Natural killer cell (primary cell): Measurements from ENCODE around the gene MCAT. TPM values are rescaled to one million over a fixed set of nuclear protein-coding genes. Genes with fewer than 3 reads are reported as not detected.

Source experiments
- ATAC-seq, 3 donors: fragments of 150-1000 bp in 2 of 3; fragments of 200-7000 bp in 1 of 3; cut with Tn5 transposase; 1 replicate in 1 of 3; 2 replicates in 2 of 3; pipeline ENCODE4 v1.10.0; 2021; ENCODE audit warnings: mild to moderate bottlenecking in 2 of 3, moderate library complexity in 2 of 3
- DNase-seq, 2 donors: peaks; one replicate each; pipeline versions ENCODE4 v3.0.0 to v3.0.0-alpha.2; 2013 to 2021; ENCODE audit warnings: mixed read lengths in 1 of 2
- H3K27ac ChIP-seq: one replicate; pipeline ENCODE4 v1.5.1; 2013; ENCODE audit warnings: mild to moderate bottlenecking, low read length
- H3K27me3 ChIP-seq: one replicate; pipeline ENCODE4 v1.6.1; 2013; ENCODE audit warnings: low read length; ENCODE audit not compliant: control insufficient read depth, insufficient read depth
- H3K36me3 ChIP-seq: one replicate; pipeline ENCODE4 v1.6.1; 2013; ENCODE audit warnings: low read length; ENCODE audit not compliant: control insufficient read depth, insufficient read depth
- H3K4me1 ChIP-seq: one replicate; pipeline ENCODE4 v1.6.1; 2013; ENCODE audit warnings: low read length; ENCODE audit not compliant: control insufficient read depth, insufficient read depth
- H3K4me3 ChIP-seq: one replicate; pipeline ENCODE4 v1.5.1; 2013; ENCODE audit warnings: low read length
- H3K9me3 ChIP-seq: one replicate; pipeline ENCODE4 v1.6.1; 2013; ENCODE audit warnings: low read length; ENCODE audit not compliant: control insufficient read depth, insufficient read depth
- H3K27ac Mint-ChIP-seq, 2 donors: one replicate each; pipeline ENCODE4 v1.8.0; 2022; ENCODE audit warnings: mild to moderate bottlenecking in 2 of 2, mixed read lengths in 2 of 2, moderate library complexity in 1 of 2
- H3K27me3 Mint-ChIP-seq, 2 donors: one replicate each; pipeline ENCODE4 v1.8.0; 2022; ENCODE audit warnings: low read depth in 2 of 2, mixed read lengths in 2 of 2
- H3K36me3 Mint-ChIP-seq: one replicate; pipeline ENCODE4 v1.8.0; 2022; ENCODE audit warnings: mixed read lengths
- H3K4me1 Mint-ChIP-seq, 2 donors: one replicate each; pipeline ENCODE4 v1.8.0; 2022; ENCODE audit warnings: mixed read lengths in 2 of 2
- H3K4me3 Mint-ChIP-seq: one replicate; pipeline ENCODE4 v1.8.0; 2022; ENCODE audit warnings: mild to moderate bottlenecking, moderate library complexity, mixed read lengths
- H3K9me3 Mint-ChIP-seq, 2 donors: one replicate each; pipeline ENCODE4 v1.8.0; 2022; ENCODE audit warnings: mixed read lengths in 2 of 2
- CTCF ChIP-seq: fragments of 200-600 bp; IDR thresholded peaks from one replicate; pipeline ENCODE4 v1.8.0; 2022; ENCODE audit warnings: antibody characterized with exemption
- WGBS: methylation state at CpG from one replicate; pipeline ENCODE4 v1.1.7; 2013; ENCODE audit warnings: missing lambda C conversion rate; ENCODE audit not compliant: insufficient coverage; 5-methylcytosine and 5-hydroxymethylcytosine counted together
- intact Hi-C: fragments of 100-400 bp; cut with micrococcal nuclease; formaldehyde crosslinking; loops from one replicate; pipeline ENCODE4 v1.14.2; 2022
- total RNA-seq, 4 donors: library from RNA; stranded (reverse); fragments of 120-200 nt in 1 of 4; gene quantifications; one replicate each; pipeline versions ENCODE4 v1.2.3 to v1.2.4, GENCODE V29; 2013 to 2022

Gene MCAT
- total RNA-seq, 3 donors from 2014 or later (not counting 1 experiment from before 2014, with no cell fraction given) = 6.5 to 12.4 (median 9.3) TPM

GRCh38 chr22:43090130-43090789, 52.9 kb downstream of the MCAT start:
- Histone ChIP-seq H3K27me3 (no peaks in the 10 kb centered on the region), H3K4me3 (no peak overlapping the region), H3K9me3 (no peaks in the 10 kb centered on the region), H3K4me1 (peaks cover 37% of the 10 kb centered on the region), H3K27ac (no peak overlapping the region), H3K36me3 (no peaks in the 10 kb centered on the region)
- Mint-ChIP-seq H3K9me3 (no peaks in the 10 kb centered on the region), H3K4me1 (peaks cover 23 to 33% of the 10 kb centered on the region in 2 donors), H3K36me3 (no peaks in the 10 kb centered on the region), H3K4me3 (peak overlapping the region; percentile 78), H3K27me3 (no peaks in the 10 kb centered on the region), H3K27ac (no peak overlapping the region)
- WGBS = 68% methylated on average over 6 of the region's 6 CpGs
- ATAC-seq (peak; percentile 37 to 49 (median 38)), DNase-seq (peak in 1 of 2 donors; percentile 71)
- intact Hi-C loops = no loop called here
- no peak for TF ChIP-seq CTCF

DNA sequence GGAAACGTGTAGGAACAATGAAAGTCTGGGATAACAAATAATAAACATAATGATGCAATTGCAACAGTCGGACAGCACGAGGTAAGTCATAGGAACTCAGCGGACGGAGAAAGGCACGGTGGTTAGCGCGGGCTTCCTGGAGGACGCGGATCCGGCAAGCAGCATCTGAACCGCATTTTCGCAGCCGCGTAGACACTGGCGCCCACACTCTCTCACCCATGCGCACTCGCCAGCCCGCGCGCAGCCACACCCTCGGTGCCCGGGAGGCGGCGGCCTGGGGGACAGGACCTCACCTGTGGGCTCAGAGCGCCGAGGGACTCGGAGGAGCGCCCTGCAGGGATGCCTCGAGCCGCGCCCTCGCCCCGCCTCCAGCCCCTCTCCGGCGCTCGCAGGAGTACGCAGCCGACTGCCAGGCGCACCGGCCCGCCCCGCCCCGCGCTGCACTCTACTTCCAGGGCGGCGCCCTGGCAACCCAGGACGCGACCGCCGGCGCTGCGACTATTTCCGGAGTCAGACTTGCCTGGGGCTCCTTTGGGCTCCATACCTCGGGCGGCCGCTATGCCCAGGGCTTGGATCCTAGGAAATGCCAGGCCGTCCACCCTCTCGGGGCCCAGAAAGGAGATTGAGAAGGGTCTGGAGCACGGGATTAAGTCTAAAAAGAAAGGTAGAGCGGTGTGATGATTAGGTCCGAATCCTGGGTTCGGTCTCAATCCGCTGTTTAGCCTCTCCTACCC, 54.0 kb downstream of the MCAT start, which contains the start of gene TTLL1:
TTLL1 (minus strand) TSS at position 408 of the 734 bp plus-strand sequence. CDS start 13,805 bp downstream, outside the sequence.
- no peaks in the 10 kb centered on the region for H3K36me3 ChIP-seq
- peak; percentile 80 to 91 (median 86) for ATAC-seq
- peak within 1 kb of the TSS; percentile 48 for H3K4me3 ChIP-seq
- H3K4me1 ChIP-seq = peaks cover 34% of the 10 kb centered on the region
- no peak for TF ChIP-seq CTCF
- H3K9me3 ChIP-seq = no peaks in the 10 kb centered on the region
- DNase-seq = peak; percentile 71 to 90
- Mint-ChIP-seq H3K36me3 (no peaks in the 10 kb centered on the region), H3K9me3 (no peaks in the 10 kb centered on the region), H3K27ac (peak within 1 kb of the TSS; percentile 34 to 65), H3K4me1 (peaks cover 23 to 33% of the 10 kb centered on the region in 2 donors), H3K4me3 (peak within 1 kb of the TSS; percentile 88), H3K27me3 (no peaks in the 10 kb centered on the region)
- WGBS = 4% methylated on average over 64 of the region's 64 CpGs
- no peaks in the 10 kb centered on the region for H3K27me3 ChIP-seq
- intact Hi-C loops = no loop called here
- H3K27ac ChIP-seq = peak within 1 kb of the TSS; percentile 51

DNA sequence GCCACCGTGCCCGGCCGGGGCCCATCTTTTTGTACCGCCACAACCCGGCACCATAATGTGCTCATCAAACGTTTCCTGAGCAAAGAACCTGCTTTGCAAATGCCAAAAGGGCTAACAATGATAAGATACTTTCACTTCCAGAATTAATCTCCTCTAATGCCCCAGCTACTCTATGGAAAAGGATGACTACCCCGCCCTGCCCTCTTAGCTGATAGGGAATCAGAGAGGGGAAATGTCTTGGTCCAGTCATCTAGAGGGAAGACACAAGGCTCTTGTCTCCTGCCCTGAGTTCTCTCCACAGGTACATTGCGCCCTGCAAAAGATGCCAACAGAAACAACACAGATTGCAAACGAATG, 54.6 kb downstream of the MCAT start:
- Mint-ChIP-seq H3K9me3 (no peaks in the 10 kb centered on the region), H3K4me1 (peaks cover 23 to 33% of the 10 kb centered on the region in 2 donors), H3K36me3 (no peaks in the 10 kb centered on the region), H3K27ac (peak overlapping the region; percentile 34 to 65), H3K27me3 (no peaks in the 10 kb centered on the region), H3K4me3 (peak overlapping the region; percentile 88)
- no peak for TF ChIP-seq CTCF
- Histone ChIP-seq H3K27me3 (no peaks in the 10 kb centered on the region), H3K27ac (peak overlapping the region; percentile 37), H3K36me3 (no peaks in the 10 kb centered on the region), H3K4me1 (peaks cover 34% of the 10 kb centered on the region), H3K9me3 (no peaks in the 10 kb centered on the region), H3K4me3 (peak overlapping the region; percentile 48)
- intact Hi-C loops = no loop called here
- WGBS = 54% methylated on average over 9 of the region's 9 CpGs
- DNase-seq (no peak), ATAC-seq (no peak)
